Cardiac muscle cell (in vitro differentiated cells and primary cell): Measurements from ENCODE around the gene PAQR7. TPM values are rescaled to one million over a fixed set of nuclear protein-coding genes. Genes with fewer than 3 reads are reported as not detected.

ENCODE experiments used
- DNase-seq, 2 donors: peaks; one replicate each; pipeline versions ENCODE4 v3.0.0 to v3.0.0-alpha.2; 2010 to 2017; ENCODE audit warnings: low read depth in 1 of 2, low spot score in 1 of 2
- H3K27ac ChIP-seq: fragments of 200-600 bp; sonication (generic); 2 replicates; pipeline ENCODE4 v1.5.1; 2016
- H3K27me3 ChIP-seq: fragments of 200-600 bp; sonication (generic); 2 replicates; pipeline ENCODE4 v1.6.0; 2016; ENCODE audit warnings: control low read depth
- H3K36me3 ChIP-seq: fragments of 200-600 bp; sonication (generic); 2 replicates; pipeline ENCODE4 v1.5.1; 2016; ENCODE audit warnings: control low read depth
- H3K4me1 ChIP-seq: fragments of 200-600 bp; sonication (generic); 2 replicates; pipeline ENCODE4 v1.8.1; 2017; ENCODE audit warnings: low read depth, mild to moderate bottlenecking, mixed run types
- H3K4me3 ChIP-seq: fragments of 200-600 bp; sonication (generic); 2 replicates; pipeline ENCODE4 v1.5.1; 2016; ENCODE audit warnings: mild to moderate bottlenecking
- H3K9me3 ChIP-seq: fragments of 200-600 bp; sonication (generic); 2 replicates; pipeline ENCODE4 v1.5.1; 2017; ENCODE audit warnings: low read depth, mild to moderate bottlenecking, control low read depth
- CTCF ChIP-seq: IDR thresholded peaks from 2 replicates; pipeline ENCODE4 v1.5.1; 2012; ENCODE audit warnings: low read depth, mild to moderate bottlenecking, low read length
- polyA plus RNA-seq: library from polyadenylated mRNA; unstranded; fragments of >200 nt; fragmentation: Nextera tagmentation; extraction: Ambion mirVana; gene quantifications from 2 replicates; pipeline ENCODE4 v1.2.1, GENCODE V29; 2016
- total RNA-seq: library from RNA; depleted of rRNA; stranded (reverse); fragments of >200 nt; gene quantifications from 2 replicates; pipeline ENCODE4 v1.2.3, GENCODE V29; 2016

PAQR7 gene
- total and polyA plus RNA-seq, 2 experiments from 2014 or later, result 3.1 to 12.5 TPM

DNA sequence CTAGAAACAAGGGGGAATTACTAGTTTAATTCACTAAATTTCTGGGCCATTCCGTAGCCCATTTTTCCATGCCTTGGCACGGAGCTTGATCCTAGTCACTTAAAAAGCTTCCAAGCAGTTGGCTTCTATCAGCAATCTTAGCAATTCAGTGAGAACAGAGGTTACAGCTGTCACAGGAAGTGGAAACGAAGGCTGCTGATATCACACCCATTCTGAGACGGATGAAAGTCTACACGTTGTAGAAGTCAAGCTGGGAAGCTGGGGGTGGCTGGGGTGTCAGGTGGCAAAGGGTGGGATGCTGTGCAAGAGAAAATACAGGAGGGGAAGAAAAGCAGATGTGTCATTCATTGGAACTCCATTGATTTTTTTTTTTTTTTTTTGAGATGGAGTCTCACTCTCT is 42.5 kb upstream of the PAQR7 start:
- peak overlapping the region; percentile 37 for H3K27ac ChIP-seq
- no peaks in the 10 kb centered on the region for H3K27me3 ChIP-seq
- TF ChIP-seq CTCF, result no peak
- no peaks in the 10 kb centered on the region for H3K9me3 ChIP-seq
- peak; percentile 28 to 60 for DNase-seq
- H3K36me3 ChIP-seq, result no peaks in the 10 kb centered on the region
- peaks cover 14% of the 10 kb centered on the region for H3K4me1 ChIP-seq
- H3K4me3 ChIP-seq, result no peak overlapping the region

DNA sequence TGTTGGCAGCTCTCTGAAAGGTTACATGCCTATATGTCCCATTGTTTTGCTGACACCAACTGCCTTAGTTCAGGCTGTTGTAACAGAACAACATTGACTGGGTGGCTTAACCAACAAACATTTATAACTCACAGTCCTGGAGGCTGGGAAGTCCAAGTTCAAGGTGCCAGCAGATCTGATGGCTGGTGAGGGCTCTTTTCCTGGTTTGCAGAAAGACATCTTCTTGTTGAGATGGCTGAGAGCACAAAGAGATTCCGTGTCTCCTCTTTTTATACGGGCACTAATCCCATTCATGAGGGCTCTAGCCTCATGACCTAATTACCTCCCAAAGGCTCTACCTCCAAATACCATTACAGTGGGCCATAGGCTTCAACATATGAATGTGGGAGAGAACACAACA is 41.0 kb upstream of the PAQR7 start:
- Histone ChIP-seq H3K4me3 (no peak overlapping the region), H3K4me1 (peaks cover 7% of the 10 kb centered on the region), H3K9me3 (no peaks in the 10 kb centered on the region), H3K27ac (no peak overlapping the region), H3K36me3 (no peaks in the 10 kb centered on the region), H3K27me3 (no peaks in the 10 kb centered on the region)
- no peak for TF ChIP-seq CTCF
- no peak for DNase-seq

DNA sequence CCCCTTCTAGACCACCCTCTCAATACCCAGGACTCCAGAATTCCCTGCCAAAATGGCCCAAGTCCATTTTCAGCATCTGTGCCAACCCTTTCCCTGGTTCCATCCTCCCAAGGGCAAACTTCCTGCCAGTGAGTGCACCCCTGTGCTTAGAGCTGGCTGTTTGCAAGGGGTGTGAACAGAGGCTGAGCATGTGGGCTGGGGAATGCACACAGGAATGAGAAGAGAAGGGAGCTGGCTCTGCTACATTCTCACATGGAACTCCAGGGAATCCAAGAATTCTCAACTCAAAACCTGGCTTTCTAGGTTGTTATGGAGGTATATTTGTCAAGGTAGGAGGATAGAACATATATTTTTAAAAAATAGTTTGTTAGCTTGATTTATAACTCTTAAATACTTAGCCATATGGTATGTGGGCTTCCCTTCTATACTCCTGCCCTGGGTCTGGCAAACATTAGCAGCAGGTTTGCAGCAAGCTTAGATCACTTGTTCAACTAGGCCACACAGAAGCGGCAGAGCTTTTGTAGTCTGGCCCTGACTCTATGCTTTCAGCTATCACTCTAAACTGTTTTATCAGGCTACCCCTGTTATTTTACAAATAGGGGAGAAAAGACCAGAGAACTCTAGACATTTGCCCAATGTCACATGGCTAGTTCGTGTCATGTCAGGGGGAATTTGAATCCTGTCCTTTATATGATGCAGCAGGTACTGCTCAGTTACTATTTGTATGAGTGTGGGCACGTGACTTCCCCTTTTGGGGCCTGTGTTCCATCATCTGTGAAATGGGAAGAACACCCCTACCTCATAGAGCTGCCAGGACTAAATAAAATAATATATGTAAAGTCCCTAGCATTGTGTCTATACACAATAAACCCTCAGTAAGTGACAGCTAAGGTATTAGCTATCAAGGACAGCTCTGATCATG is 38.8 kb upstream of the PAQR7 start:
- Histone ChIP-seq H3K9me3 (no peaks in the 10 kb centered on the region), H3K27me3 (no peaks in the 10 kb centered on the region), H3K4me3 (no peak overlapping the region), H3K27ac (peak overlapping the region; percentile 69), H3K4me1 (peaks cover 7% of the 10 kb centered on the region), H3K36me3 (no peaks in the 10 kb centered on the region)
- DNase-seq, result peak in 1 of 2 donors; percentile 41
- no peak for TF ChIP-seq CTCF

GRCh38 chr1:25913206-25913605 is 37.7 kb upstream of the PAQR7 start:
- H3K4me1 ChIP-seq, result peaks cover 7% of the 10 kb centered on the region
- DNase-seq, result no peak
- no peak overlapping the region for H3K4me3 ChIP-seq
- H3K27ac ChIP-seq, result no peak overlapping the region
- no peaks in the 10 kb centered on the region for H3K36me3 ChIP-seq
- no peak for TF ChIP-seq CTCF
- no peaks in the 10 kb centered on the region for H3K9me3 ChIP-seq
- H3K27me3 ChIP-seq, result no peaks in the 10 kb centered on the region

GRCh38 chr1:25912076-25912831 is 36.7 kb upstream of the PAQR7 start:
- Histone ChIP-seq H3K27me3 (no peaks in the 10 kb centered on the region), H3K4me1 (no peaks in the 10 kb centered on the region), H3K4me3 (no peak overlapping the region), H3K9me3 (no peaks in the 10 kb centered on the region), H3K36me3 (no peaks in the 10 kb centered on the region), H3K27ac (no peak overlapping the region)
- no peak for TF ChIP-seq CTCF
- peak in 1 of 2 donors; percentile 67 for DNase-seq
